IMR-90 (cell line): ENCODE results near the gene SPACA7. TPM values are rescaled to one million over a fixed set of nuclear protein-coding genes. Genes with fewer than 3 reads are reported as not detected.

Experiments used
- ATAC-seq: fragments of 200-7000 bp; cut with Tn5 transposase; 2 replicates; pipeline ENCODE4 v1.9.1; 2020; ENCODE audit warnings: low read depth, mild to moderate bottlenecking, moderate library complexity
- BruUV-seq: library from RNA; stranded (reverse); fragments of 400-500 nt; replicated peaks from 2 replicates; lab custom pipeline; 2021; lab: Mats Ljungman, UMichigan
- CTCF ChIA-PET: fragments of 300-600 bp; formaldehyde crosslinking; extraction: SDS; loops from one replicate; lab custom pipeline; 2021; ENCODE audit warnings: antibody characterized with exemption; lab: Yijun Ruan, JAX
- POLR2A ChIA-PET: fragments of 300-600 bp; sonication (Branson Sonifier 250); formaldehyde crosslinking; loops from one replicate; lab custom pipeline; 2022; ENCODE audit warnings: antibody characterized with exemption; ENCODE audit not compliant: unreplicated experiment; lab: Charles Lee
- DNase-seq: peaks from one replicate; pipeline ENCODE4 v3.0.0; 2013
- H2AFZ ChIP-seq: replicated peaks from 2 replicates; pipeline ENCODE3; 2013; ENCODE audit warnings: low read length, mild to moderate bottlenecking; ENCODE audit not compliant: poor library complexity
- H2AK5ac ChIP-seq: 2 replicates; pipeline ENCODE4 v1.6.1; 2013; ENCODE audit warnings: low read depth, low read length, inconsistent platforms
- H2AK9ac ChIP-seq: replicated peaks from 2 replicates; pipeline ENCODE3; 2013; ENCODE audit warnings: mild to moderate bottlenecking, low read depth, low read length, moderate library complexity; ENCODE audit not compliant: poor library complexity
- H2BK120ac ChIP-seq: 2 replicates; pipeline ENCODE4 v1.6.1; 2013; ENCODE audit warnings: low read depth, low read length, inconsistent platforms
- H2BK15ac ChIP-seq: 3 replicates; pipeline ENCODE4 v1.6.1; 2013; ENCODE audit warnings: low read depth, low read length, inconsistent platforms
- H2BK20ac ChIP-seq: 2 replicates; pipeline ENCODE4 v1.6.1; 2013; ENCODE audit warnings: low read depth, mild to moderate bottlenecking, inconsistent platforms, low read length, moderate library complexity
- H2BK5ac ChIP-seq: 2 replicates; pipeline ENCODE4 v1.6.1; 2013; ENCODE audit warnings: mild to moderate bottlenecking, low read depth, low read length, inconsistent platforms; ENCODE audit not compliant: poor library complexity, severe bottlenecking
- H3K14ac ChIP-seq: replicated peaks from 2 replicates; pipeline ENCODE4 v1.6.1; 2013; ENCODE audit warnings: low read depth, low read length, inconsistent platforms
- H3K18ac ChIP-seq: 2 replicates; pipeline ENCODE4 v1.6.1; 2013; ENCODE audit warnings: low read depth, low read length, control low read depth
- H3K23ac ChIP-seq: 2 replicates; pipeline ENCODE4 v1.6.1; 2013; ENCODE audit warnings: low read depth, low read length, inconsistent platforms
- H3K27ac ChIP-seq: 2 replicates; pipeline ENCODE4 v1.5.1; 2013; ENCODE audit warnings: mild to moderate bottlenecking, control low read depth, low read length; ENCODE audit not compliant: insufficient read depth
- H3K27me3 ChIP-seq: 2 replicates; pipeline ENCODE4 v1.6.1; 2013; ENCODE audit warnings: low read length; ENCODE audit not compliant: control insufficient read depth, insufficient read depth
- H3K36me3 ChIP-seq: 2 replicates; pipeline ENCODE4 v1.6.1; 2013; ENCODE audit warnings: low read length, mixed read lengths; ENCODE audit not compliant: control insufficient read depth, insufficient read depth
- H3K4ac ChIP-seq: 2 replicates; pipeline ENCODE4 v1.6.1; 2013; ENCODE audit warnings: low read depth, low read length, inconsistent platforms
- H3K4me1 ChIP-seq: 2 replicates; pipeline ENCODE4 v1.6.1; 2013; ENCODE audit warnings: low read length, mixed read lengths; ENCODE audit not compliant: control insufficient read depth, insufficient read depth
- H3K4me2 ChIP-seq: 2 replicates; pipeline ENCODE4 v1.6.1; 2013; ENCODE audit warnings: low read depth, mild to moderate bottlenecking, control low read depth, low read length, moderate library complexity
- H3K4me3 ChIP-seq: 2 replicates; pipeline ENCODE4 v1.5.1; 2013; ENCODE audit warnings: low read depth, mild to moderate bottlenecking, control low read depth, low read length, moderate library complexity; ENCODE audit not compliant: insufficient read depth
- H3K56ac ChIP-seq: 2 replicates; pipeline ENCODE4 v1.6.1; 2013; ENCODE audit warnings: low read length, inconsistent platforms; ENCODE audit not compliant: insufficient read depth; ENCODE audit errors: extremely low read depth
- H3K79me1 ChIP-seq, 2 experiments: 2 replicates each; pipeline ENCODE4 v1.6.1; 2013; ENCODE audit warnings: low read length in 2 of 2, inconsistent platforms in 1 of 2, low read depth in 1 of 2
- H3K9ac ChIP-seq: 2 replicates; pipeline ENCODE4 v1.6.1; 2013; ENCODE audit warnings: low read depth, low read length, control low read depth
- H3K9me1 ChIP-seq: 2 replicates; pipeline ENCODE4 v1.6.1; 2013; ENCODE audit warnings: low read length, inconsistent platforms; ENCODE audit not compliant: insufficient read depth
- H3K9me3 ChIP-seq: 2 replicates; pipeline ENCODE4 v1.6.1; 2013; ENCODE audit warnings: low read length; ENCODE audit not compliant: control insufficient read depth, insufficient read depth
- H4K20me1 ChIP-seq: 2 replicates; pipeline ENCODE4 v1.6.1; 2013; ENCODE audit warnings: low read length, inconsistent platforms; ENCODE audit not compliant: insufficient read depth
- H4K5ac ChIP-seq: 2 replicates; pipeline ENCODE4 v1.6.1; 2013; ENCODE audit warnings: mild to moderate bottlenecking, low read depth, low read length, control low read depth
- H4K8ac ChIP-seq, 2 experiments: 2 replicates each; pipeline ENCODE4 v1.6.1; 2013; ENCODE audit warnings: low read depth in 2 of 2, low read length in 2 of 2, control low read depth in 1 of 2, inconsistent platforms in 1 of 2
- H4K91ac ChIP-seq: 2 replicates; pipeline ENCODE4 v1.6.1; 2013; ENCODE audit warnings: low read depth, low read length, inconsistent platforms; ENCODE audit not compliant: insufficient read depth
- BHLHE40 ChIP-seq: fragments of 150-350 bp; IDR thresholded peaks from 2 replicates; pipeline ENCODE4 v1.6.1; 2016; ENCODE audit warnings: mild to moderate bottlenecking, low read depth, low read length
- CEBPB ChIP-seq: IDR thresholded peaks from 2 replicates; pipeline ENCODE4 v1.6.1; 2012; ENCODE audit warnings: low read depth, low read length, improper control_type of control experiment
- CHD1 ChIP-seq: IDR thresholded peaks from 2 replicates; pipeline ENCODE4 v1.6.1; 2012; ENCODE audit warnings: low read depth, low read length, improper control_type of control experiment
- NFE2L2 ChIP-seq: fragments of 150-350 bp; IDR thresholded peaks from 2 replicates; pipeline ENCODE4 v1.6.1; 2016; ENCODE audit warnings: low read depth, mild to moderate bottlenecking, low read length
- RAD21 ChIP-seq: IDR thresholded peaks from 2 replicates; pipeline ENCODE4 v1.6.1; 2012; ENCODE audit warnings: low read length, improper control_type of control experiment
- RFX5 ChIP-seq: IDR thresholded peaks from 2 replicates; pipeline ENCODE4 v1.8.0; 2012; ENCODE audit warnings: low read depth, mild to moderate bottlenecking, low read length, moderate library complexity
- WGBS, 2 experiments: methylation state at CpG; one replicate each; pipeline versions ENCODE4 v1.1.5 to v1.1.7; 2013; ENCODE audit warnings: missing lambda C conversion rate in 2 of 2; ENCODE audit not compliant: insufficient read length in 1 of 2; ENCODE audit errors: extremely low coverage in 2 of 2; 5-methylcytosine and 5-hydroxymethylcytosine counted together
- dilution Hi-C: fragments of 300-500 bp; cut with HindIII; formaldehyde crosslinking; loops from one replicate; pipeline ENCODE4 v1.14.3; 2018; ENCODE audit warnings: low sequenced_read_pairs; ENCODE audit not compliant: unreplicated experiment
- in situ Hi-C: fragments of 300-500 bp; cut with MboI; formaldehyde crosslinking; loops from 3 replicates; pipeline ENCODE4 v1.14.3; 2019; ENCODE audit warnings: low sequenced_read_pairs, inconsistent platforms, mixed read lengths
- intact Hi-C: fragments of 100-400 bp; cut with micrococcal nuclease; formaldehyde crosslinking; loops from 2 replicates; pipeline ENCODE4 v1.10.0; 2022
- polyA plus RNA-seq, 3 experiments: library from polyadenylated mRNA; depleted of rRNA; stranded (reverse); fragments of >200 nt; gene quantifications; 2 replicates each; pipeline ENCODE4 v1.2.3, GENCODE V29; 2012; ENCODE audit warnings: low replicate concordance in 1 of 3
- total RNA-seq: library from RNA; depleted of rRNA; stranded (reverse); fragments of >200 nt; gene quantifications from 2 replicates; pipeline ENCODE4 v1.2.3, GENCODE V29; 2012
- TF ChIP-seq, protein P1 (sequence below): fragments of 150-350 bp; IDR thresholded peaks from 2 replicates; pipeline ENCODE4 v1.6.1; 2016; ENCODE audit warnings: low read depth, mild to moderate bottlenecking, low read length, moderate library complexity, borderline replicate concordance

Gene SPACA7
- total and polyA plus RNA-seq, 2 of the 4 experiments (the other 2 are of a cell fraction): not detected

DNA sequence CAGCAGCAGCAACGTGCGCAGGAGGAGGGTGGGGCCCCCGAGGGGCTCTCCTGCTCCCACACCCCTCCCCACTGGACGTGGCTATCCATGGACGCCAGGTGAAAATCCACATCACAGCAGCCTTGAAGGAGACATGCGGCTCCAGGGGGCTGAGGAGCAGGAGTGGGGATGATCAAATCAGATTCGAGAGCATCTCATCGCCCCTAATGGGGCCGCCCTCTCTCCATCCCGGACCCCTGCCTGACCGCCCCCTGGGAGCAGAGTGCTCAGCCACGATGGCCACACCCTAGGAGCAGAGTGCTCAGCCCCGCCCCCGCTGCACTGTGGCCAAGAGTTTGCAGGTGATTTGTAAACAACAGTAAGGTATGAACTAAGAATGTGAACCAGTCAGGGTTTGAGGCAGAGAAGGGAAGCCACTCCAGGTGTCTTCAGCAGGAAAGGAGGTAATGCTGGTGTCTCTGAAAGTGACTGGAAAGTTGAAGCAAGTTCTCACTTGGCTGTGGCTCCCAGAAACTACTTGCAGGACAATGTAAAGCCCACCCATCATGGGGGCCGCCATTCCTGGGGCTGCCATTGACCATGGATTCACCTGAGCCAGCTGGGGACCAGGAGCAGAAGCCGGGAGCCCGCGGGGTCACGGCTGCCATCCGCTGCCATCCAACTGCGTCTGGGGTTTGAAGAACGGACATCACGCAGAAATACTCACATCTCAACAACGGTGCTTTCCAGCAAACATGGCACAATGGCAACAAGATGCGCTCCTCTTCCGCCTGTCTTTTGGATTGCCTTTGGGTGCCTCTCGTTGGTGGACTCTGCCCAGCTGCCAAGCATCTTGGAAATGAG lies 71.8 kb downstream of the SPACA7 start:
- no peak for ATAC-seq
- DNase-seq: no peak

More for the DNA sequence above, 71.8 kb downstream of the SPACA7 start:
- in situ Hi-C loops: no loop called here
- Histone ChIP-seq H3K9me3 (no peaks in the 10 kb centered on the region), H3K4me3 (no peak overlapping the region), H3K56ac (no peak overlapping the region), H3K9ac (no peak overlapping the region), H2BK5ac (no peak overlapping the region), H3K23ac (no peak overlapping the region), H3K27me3 (peaks cover 11% of the 10 kb centered on the region), H4K5ac (no peak overlapping the region), H3K9me1 (no peaks in the 10 kb centered on the region), H3K4me1 (no peaks in the 10 kb centered on the region), H3K79me1 (no peaks in the 10 kb centered on the region), H3K14ac (no peak overlapping the region), H2BK15ac (no peak overlapping the region), H2BK20ac (no peak overlapping the region), H3K4me2 (no peak overlapping the region), H3K18ac (no peak overlapping the region), H4K91ac (no peak overlapping the region), H3K4ac (no peak overlapping the region), H4K20me1 (no peaks in the 10 kb centered on the region), H3K36me3 (no peaks in the 10 kb centered on the region), H2AK5ac (no peak overlapping the region), H2AK9ac (no peak overlapping the region), H2AFZ (no peak overlapping the region), H3K27ac (no peak overlapping the region), H4K8ac (no peak overlapping the region), H2BK120ac (no peak overlapping the region)
- TF ChIP-seq RAD21 (no peak), CHD1 (no peak), BHLHE40 (no peak), NFE2L2 (no peak), RFX5 (no peak), CEBPB (no peak)
- TF ChIP-seq, protein P1, sequence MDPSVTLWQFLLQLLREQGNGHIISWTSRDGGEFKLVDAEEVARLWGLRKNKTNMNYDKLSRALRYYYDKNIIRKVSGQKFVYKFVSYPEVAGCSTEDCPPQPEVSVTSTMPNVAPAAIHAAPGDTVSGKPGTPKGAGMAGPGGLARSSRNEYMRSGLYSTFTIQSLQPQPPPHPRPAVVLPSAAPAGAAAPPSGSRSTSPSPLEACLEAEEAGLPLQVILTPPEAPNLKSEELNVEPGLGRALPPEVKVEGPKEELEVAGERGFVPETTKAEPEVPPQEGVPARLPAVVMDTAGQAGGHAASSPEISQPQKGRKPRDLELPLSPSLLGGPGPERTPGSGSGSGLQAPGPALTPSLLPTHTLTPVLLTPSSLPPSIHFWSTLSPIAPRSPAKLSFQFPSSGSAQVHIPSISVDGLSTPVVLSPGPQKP: no peak
- dilution Hi-C loops: no loop called here
- 68% methylated on average over 7 of the region's 27 CpGs; no CpG with 5 or more reads in 1 of the 2 experiments for WGBS, 2 experiments
- intact Hi-C loops: loop anchor here (10.0 kb wide), 1 partner anchor 1383 kb away; no protein-coding TSS in a partner anchor
- ChIA-PET CTCF (no interaction called here), POLR2A (no interaction called here)
- no TSS peak for BruUV-seq
